Spleen (tissue), 7 donors: ENCODE measurements around the gene TBCD.
A peak's percentile ranks its signal among the peaks of the same experiment; 100 is the strongest.

Experiments used
- CTCF ChIP-seq, 11 experiments: fragments of 200-600 bp in 7 of 11; fragments of 450-650 bp in 4 of 11; sonication (generic) in 4 of 11; IDR thresholded peaks in 8 of 11; conservative IDR thresholded peaks in 3 of 11; 1 replicate in 7 of 11; 2 replicates in 4 of 11; pipeline versions ENCODE4 v1.4.0 to v1.8.0; 2016 to 2021; ENCODE audit warnings: antibody characterized with exemption in 11 of 11, inconsistent platforms in 4 of 11, mild to moderate bottlenecking in 1 of 11
- POLR2A ChIP-seq, 3 donors: fragments of 450-650 bp; IDR thresholded peaks; one replicate each; pipeline ENCODE4 v1.5.1; 2017; ENCODE audit warnings: antibody characterized with exemption in 3 of 3, mild to moderate bottlenecking in 1 of 3
- POLR2AphosphoS5 ChIP-seq, 3 donors: sonication (generic); formaldehyde crosslinking; IDR thresholded peaks; one replicate each; pipeline ENCODE4 v1.5.1; 2017; ENCODE audit warnings: antibody characterized with exemption in 3 of 3
- donor health status: DM: no; HTN: no; CAD: no; lungs with moderate emphysema.
- donor health status: DM: no; HTN: no; CAD: no.
- donor health status: DM: no; HTN: no; CAD: no.

- TF ChIP-seq CTCF (IDR thresholded peaks at IDR 0.05 in 8 of 11, conservative IDR thresholded peaks at IDR 0.05 in 3 of 11) (no peak), POLR2A (IDR thresholded peaks at IDR 0.05) (no peak), POLR2AphosphoS5 (IDR thresholded peaks at IDR 0.05) (peak; percentile 30 to 69 (median 63))
Observed at GRCh38 chr17:82884970-82885353, 133.1 kb downstream of the TBCD start.
